ENCODE measurements around the gene AIG1. TPM values are rescaled to one million over a fixed set of nuclear protein-coding genes. Genes with fewer than 3 reads are reported as not detected.
"Not testable (repeated sequence)": the region's sequence is repeated elsewhere in the genome, so short reads cannot be mapped to it uniquely, and the experiment has no call there.

The AIG1 gene
- 46.4 TPM for total RNA-seq
- long read RNA-seq, transcript AIG1-202 (6 exons, 1,395 nt) = major isoform, 87 of 131 reads
- long read RNA-seq, partial matches to known transcripts = 10 of 131 reads
- long read RNA-seq, other reads (novel, unspliced or antisense) = 30 of 131 reads

- DNase-seq (ENCODE audit: low spot score) = peak; percentile 91
Measured at GRCh38 chr6:143060806-143061596, at the start of gene AIG1. Gene AIG1 (plus strand): TSS chr6:143060889. CDS start chr6:143060926, 37 bp downstream.

DNA sequence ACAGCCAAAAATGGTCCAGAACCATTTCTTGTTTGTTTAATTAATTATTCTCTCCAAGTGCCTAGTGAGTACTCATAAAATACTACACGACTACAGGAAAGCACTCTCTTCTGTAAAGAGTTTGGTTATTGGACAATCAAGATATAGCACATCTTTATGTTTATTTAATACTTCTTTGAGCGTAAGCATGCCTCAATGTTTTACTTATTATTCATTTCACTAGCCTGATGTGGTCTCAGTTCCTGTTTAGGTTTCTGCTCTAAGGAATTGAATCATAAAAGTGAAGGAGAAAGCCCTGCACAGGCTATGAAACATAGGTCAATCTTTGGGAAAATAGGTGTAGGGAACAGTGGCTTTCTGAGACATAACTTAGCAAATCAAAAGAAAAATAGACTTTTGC, 45.9 kb upstream of the AIG1 start:
- no peak for DNase-seq (ENCODE audit: low spot score)

DNA sequence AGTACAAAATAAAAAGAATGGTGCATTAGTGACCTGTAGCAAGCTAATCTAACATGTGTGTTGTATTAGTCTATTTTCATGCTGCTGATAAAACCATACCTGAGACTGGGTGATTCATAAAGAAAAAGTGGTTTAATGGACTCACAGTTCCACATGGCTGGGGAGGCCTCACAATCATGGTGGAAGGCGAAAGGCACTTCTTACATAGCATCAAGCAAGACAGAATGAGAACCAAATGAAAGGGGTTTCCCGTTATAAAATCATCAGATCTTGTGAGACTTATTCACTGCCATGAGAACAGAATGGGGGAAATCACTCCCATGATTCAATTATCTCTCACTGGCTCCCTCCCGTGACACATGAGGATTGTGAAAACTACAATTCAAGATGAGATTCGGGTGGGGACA, 45.4 kb upstream of the AIG1 start:
- no peak for DNase-seq (ENCODE audit: low spot score)

- no peak for DNase-seq (ENCODE audit: low spot score)
Measured at GRCh38 chr6:143018955-143019354, 41.7 kb upstream of the AIG1 start.

GRCh38 chr6:143020862-143021261, 39.8 kb upstream of the AIG1 start:
- DNase-seq (ENCODE audit: low spot score) = not testable (repeated sequence)

GRCh38 chr6:143021543-143021942, 39.1 kb upstream of the AIG1 start:
- DNase-seq (ENCODE audit: low spot score) = no peak

GRCh38 chr6:143022587-143022986, 38.1 kb upstream of the AIG1 start:
- DNase-seq (ENCODE audit: low spot score) = no peak

DNA sequence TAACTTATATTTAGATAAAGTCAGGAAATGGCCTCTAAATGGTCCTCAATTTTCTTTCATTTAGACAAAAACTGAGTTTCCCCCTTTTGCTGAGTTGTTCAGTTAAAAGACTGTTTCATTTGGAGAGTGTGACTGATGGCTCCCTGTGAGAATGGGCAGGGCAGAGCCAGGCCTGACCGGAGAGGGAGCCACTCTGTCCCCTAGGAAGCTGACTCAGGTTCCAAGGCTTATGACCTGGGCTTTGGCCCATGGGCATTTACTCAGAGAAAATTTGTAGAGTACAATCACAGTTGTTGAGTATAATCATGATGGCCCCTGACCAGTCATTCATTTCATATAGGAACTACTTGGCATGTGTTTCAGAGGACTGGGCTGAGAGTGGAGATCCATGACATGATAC, 37.0 kb upstream of the AIG1 start:
- no peak for DNase-seq (ENCODE audit: low spot score)

DNA sequence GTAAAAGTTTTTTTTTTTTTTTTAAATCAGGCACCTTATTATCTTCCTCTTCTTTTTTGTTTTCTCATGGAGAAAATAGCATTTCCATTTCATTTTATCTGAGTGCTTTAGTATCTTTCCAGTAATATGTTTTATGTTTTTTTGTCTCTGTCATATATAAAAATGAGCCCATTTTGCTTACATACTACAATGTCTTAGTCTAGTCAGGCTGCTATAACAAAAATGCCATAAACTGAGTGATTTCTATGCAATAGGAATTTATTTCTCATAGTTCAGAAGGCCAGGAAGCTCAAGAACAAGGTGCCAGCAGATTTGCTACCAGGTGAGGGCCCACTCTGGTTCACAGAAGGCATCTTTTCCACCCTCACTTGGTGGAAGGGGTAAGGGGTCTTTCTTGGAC, 35.7 kb upstream of the AIG1 start:
- DNase-seq (ENCODE audit: low spot score) = no peak

DNA sequence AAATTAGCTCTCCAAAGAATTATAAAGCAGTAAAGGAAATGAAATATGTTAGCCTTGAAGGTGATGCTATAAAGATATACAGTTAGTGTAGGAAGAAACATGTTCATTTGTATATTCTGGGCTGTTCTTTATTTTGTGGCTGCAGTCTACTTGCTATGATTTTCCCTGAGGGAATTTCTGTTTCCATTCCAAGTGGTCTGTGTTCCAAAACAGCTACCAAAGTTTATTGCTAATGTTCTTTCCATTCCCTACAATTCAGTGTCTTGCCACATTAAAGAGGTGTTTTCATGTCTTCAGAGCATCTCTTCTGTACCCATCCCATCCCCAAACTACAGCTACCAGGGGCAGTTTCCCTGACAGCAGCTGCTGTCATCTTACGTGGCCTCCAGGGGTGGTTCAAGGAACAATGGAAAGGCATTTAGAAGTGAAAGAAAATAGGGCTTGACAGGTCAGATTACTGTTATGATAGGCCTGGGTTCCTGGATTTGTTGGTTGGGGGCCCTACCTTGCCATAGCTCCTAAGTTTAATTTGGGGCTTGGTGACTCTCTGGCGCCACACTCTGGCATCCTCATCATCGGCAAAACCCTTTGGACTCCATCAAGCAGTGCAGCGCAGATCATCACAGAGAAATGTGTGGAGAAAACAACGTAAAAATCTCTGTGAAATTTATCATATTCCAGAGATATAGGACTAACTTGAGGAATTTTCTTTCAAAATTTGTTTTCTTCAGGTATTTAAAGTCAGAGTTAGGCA, 33.8 kb upstream of the AIG1 start:
- no peak for DNase-seq (ENCODE audit: low spot score)

DNA sequence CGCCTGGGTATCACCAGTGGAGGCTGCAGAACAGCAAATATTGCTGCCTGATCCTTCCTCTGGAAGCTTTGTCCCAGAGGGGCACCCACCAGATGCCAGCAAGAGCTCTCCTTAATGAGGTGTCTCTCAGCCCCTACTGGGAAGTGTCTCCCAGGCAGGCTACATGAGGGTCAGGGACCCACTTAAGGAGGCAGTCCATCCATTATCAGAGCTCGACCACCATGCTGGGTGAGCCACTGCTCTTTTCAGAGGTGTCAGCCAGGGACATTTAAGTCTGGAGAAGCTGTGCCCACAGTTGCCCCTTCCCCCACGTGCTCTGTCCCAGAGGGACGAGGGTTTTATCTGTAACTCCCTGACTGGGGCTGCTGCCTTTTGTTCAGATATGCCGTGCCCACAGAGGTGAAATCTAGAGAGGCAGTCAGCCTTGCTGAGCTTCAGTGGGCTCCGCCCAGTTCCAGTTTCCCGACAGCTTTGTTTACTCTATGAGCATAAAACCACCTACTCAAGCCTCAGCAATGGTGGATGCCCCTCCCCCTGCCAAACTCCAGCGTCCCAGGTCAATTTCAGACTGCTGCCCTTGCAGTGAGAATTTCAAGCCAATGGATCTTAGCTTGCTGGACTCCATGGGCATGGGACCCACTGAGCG, 25.9 kb upstream of the AIG1 start:
- DNase-seq (ENCODE audit: low spot score) = no peak

DNA sequence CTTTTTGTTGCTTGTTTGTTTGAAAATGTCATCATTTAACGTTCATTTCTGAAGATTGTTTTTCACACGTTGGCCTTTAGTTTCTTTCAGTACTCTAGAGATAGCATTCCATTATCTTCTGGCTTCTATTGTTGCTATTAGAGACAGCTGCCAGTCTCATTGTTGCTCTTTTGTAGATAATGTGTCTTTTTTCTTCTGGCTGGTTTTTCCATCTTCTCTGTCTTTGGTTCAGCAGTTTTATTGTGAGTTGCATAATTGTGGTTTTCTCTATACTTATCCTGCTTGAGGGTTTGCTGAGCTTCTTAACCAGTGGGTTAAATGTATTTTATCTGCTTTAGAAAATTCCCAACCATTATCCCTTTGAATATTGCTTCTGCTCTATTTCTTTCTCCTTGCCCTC, 23.2 kb upstream of the AIG1 start:
- DNase-seq (ENCODE audit: low spot score) = no peak

DNA sequence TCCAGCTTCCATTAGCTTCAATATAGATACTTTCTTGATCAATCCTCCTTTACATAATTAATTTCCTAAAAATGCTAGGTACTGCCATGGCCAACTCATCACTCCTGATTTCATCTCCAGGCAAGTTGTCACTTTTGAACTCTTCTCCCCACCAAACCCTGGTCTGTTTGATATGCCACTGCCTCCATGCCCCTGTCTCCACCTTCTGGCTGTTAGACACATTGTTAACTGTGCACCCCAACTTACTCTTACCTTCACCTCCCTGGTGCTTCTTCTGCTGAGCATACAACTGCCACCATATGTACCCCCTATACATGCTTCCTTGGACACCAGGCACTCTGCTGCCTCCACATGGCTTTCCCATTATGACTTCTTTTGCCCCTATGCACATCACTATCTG, 21.9 kb upstream of the AIG1 start:
- no peak for DNase-seq (ENCODE audit: low spot score)

DNA sequence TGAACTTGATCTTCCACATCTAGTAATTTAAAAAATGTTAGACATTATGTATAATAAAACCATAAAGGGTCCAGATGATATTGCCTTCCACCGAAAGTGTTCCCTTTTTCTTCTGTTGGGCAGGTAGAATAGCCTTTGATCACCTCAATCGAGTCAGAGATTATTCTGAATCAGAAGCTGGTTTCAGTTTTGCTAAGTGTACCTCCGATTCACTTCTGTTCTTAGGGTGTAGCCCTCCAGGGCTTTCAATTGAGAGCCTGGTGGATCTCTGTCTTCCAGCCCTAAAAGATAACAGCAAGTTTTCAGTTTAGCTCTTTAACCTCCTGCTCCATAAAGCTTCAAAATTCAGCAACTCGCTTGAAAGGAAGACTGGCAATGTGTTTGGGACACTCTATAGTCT, 21.1 kb upstream of the AIG1 start:
- DNase-seq (ENCODE audit: low spot score) = no peak

DNA sequence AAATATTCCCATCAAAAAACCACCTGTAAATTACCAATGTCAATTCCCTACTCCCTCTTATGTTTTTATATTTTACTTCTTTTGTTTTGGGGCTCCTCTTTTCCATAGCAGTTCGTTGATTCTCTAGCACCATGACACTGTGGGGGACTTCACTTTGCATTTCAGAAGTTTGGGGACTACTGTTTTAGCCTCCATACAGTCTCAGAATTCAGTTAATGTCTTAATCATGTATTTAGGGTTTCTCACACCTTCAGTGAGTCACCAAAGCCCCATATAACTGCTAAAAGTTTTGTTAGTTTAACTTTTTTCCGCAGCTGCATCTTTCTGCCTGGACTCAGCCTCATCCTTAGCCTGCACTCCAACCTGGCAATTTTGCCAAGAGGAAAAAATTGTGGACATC, 20.7 kb upstream of the AIG1 start:
- no peak for DNase-seq (ENCODE audit: low spot score)

- DNase-seq (ENCODE audit: low spot score) = not testable (repeated sequence)
Measured at GRCh38 chr6:143044345-143044744, 16.3 kb upstream of the AIG1 start.

- no peak for DNase-seq (ENCODE audit: low spot score)
Measured at GRCh38 chr6:143049611-143050010, 11.1 kb upstream of the AIG1 start.

GRCh38 chr6:143050509-143050908, 10.2 kb upstream of the AIG1 start:
- no peak for DNase-seq (ENCODE audit: low spot score)

DNA sequence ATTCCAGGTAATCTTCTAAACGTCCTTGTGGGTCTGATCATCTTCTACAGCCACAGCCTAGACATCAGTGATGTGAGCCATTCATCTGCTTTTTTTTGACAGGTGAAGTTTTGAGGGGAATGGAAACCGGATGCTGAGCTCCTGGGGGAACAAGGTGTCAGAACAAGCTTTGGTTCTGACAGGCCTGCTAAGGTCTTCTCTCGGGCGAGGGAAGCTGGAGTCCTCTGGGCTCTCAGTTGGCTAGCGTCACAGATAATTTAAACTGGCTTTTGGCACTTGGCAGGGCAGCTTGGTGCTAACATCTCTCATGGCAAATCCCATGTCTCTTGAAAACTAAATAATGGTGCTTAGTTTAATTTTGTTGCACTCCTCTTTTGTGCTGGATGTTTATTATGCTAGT, 8.4 kb upstream of the AIG1 start:
- DNase-seq (ENCODE audit: low spot score) = no peak

GRCh38 chr6:143053856-143054255, 6.8 kb upstream of the AIG1 start:
- no peak for DNase-seq (ENCODE audit: low spot score)

- DNase-seq (ENCODE audit: low spot score) = no peak
Measured at GRCh38 chr6:143054329-143054728, 6.4 kb upstream of the AIG1 start.

- DNase-seq (ENCODE audit: low spot score) = no peak
Measured at GRCh38 chr6:143055213-143055612, 5.5 kb upstream of the AIG1 start.
